ENCODE measurements around the gene NT5DC1. TPM values are rescaled to one million over a fixed set of nuclear protein-coding genes. Genes with fewer than 3 reads are reported as not detected.
"Not testable (repeated sequence)": the region's sequence is repeated elsewhere in the genome, so short reads cannot be mapped to it uniquely, and the experiment has no call there.

Gene NT5DC1
- total RNA-seq, 1 donor from 2014 or later = 44.1 TPM

GRCh38 chr6:116284984-116285383 is 184.3 kb downstream of the NT5DC1 start:
- H3K27ac Mint-ChIP-seq; H3K36me3 Mint-ChIP-seq (ENCODE audit: low read depth); DNase-seq (ENCODE audit: low spot score); H3K9me3 Mint-ChIP-seq; H3K4me3 Mint-ChIP-seq (ENCODE audit: low read depth); H3K27me3 Mint-ChIP-seq (ENCODE audit: low read depth): not testable (repeated sequence)
- intact Hi-C loops (cut with micrococcal nuclease) = loop anchor here (5.0 kb wide), 4 partner anchors 87 to 382 kb away; partner anchors contain the start of genes DSE and ZUP1
- H3K4me1 Mint-ChIP-seq (ENCODE audit: low read depth) = peaks cover 14% of the 10 kb centered on the region

GRCh38 chr6:116286773-116287358 is 186.2 kb downstream of the NT5DC1 start:
- intact Hi-C loops (cut with micrococcal nuclease) = loop anchor here (1.0 to 5.0 kb wide), 2 partner anchors 85 to 245 kb away; partner anchors contain the start of gene DSE
- no peaks in the 10 kb centered on the region for H3K4me1 Mint-ChIP-seq (ENCODE audit: low read depth)

GRCh38 chr6:116287689-116288282 is 187.1 kb downstream of the NT5DC1 start:
- Mint-ChIP-seq H3K9me3 (no peaks in the 10 kb centered on the region), H3K27ac (no peak overlapping the region), H3K4me1 (ENCODE audit: low read depth) (no peaks in the 10 kb centered on the region), H3K27me3 (ENCODE audit: low read depth) (no peaks in the 10 kb centered on the region), H3K36me3 (ENCODE audit: low read depth) (no peaks in the 10 kb centered on the region), H3K4me3 (ENCODE audit: low read depth) (no peak overlapping the region)
- intact Hi-C loops (cut with micrococcal nuclease) = loop anchor here (1.0 to 5.0 kb wide), 2 partner anchors 85 to 245 kb away; partner anchors contain the start of gene DSE
- DNase-seq (ENCODE audit: low spot score) = no peak

More at GRCh38 chr6:116286773-116287358, 186.2 kb downstream of the NT5DC1 start:
- H3K9me3 Mint-ChIP-seq = no peaks in the 10 kb centered on the region
- H3K27ac Mint-ChIP-seq = no peak overlapping the region
- no peaks in the 10 kb centered on the region for H3K36me3 Mint-ChIP-seq (ENCODE audit: low read depth)
- DNase-seq (ENCODE audit: low spot score) = no peak
- H3K4me3 Mint-ChIP-seq (ENCODE audit: low read depth) = no peak overlapping the region
- H3K27me3 Mint-ChIP-seq (ENCODE audit: low read depth) = peaks cover 3% of the 10 kb centered on the region

DNA sequence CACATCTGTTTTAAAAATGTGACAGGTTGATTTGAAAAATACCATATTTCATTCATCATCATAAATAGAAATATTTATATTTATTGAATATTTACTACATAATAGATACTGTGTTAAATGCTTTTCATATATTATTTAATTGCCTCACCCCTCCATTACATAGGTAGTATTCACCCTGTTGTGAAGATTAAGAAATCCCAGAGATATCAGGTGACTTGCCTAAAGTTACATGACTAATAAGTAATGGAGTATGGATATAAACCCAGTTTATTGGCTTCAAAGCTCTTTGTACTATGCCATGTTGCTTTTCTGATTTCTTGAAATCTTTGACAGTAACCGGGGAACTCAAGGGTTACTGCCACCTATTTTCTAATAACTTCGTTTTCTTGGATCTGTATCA is 189.2 kb downstream of the NT5DC1 start:
- H3K9me3 Mint-ChIP-seq = no peaks in the 10 kb centered on the region
- intact Hi-C loops (cut with micrococcal nuclease) = loop anchor here (5.0 kb wide), 1 partner anchor 82 kb away; the partner anchor contains the start of gene DSE
- H3K27ac Mint-ChIP-seq = no peak overlapping the region

DNA sequence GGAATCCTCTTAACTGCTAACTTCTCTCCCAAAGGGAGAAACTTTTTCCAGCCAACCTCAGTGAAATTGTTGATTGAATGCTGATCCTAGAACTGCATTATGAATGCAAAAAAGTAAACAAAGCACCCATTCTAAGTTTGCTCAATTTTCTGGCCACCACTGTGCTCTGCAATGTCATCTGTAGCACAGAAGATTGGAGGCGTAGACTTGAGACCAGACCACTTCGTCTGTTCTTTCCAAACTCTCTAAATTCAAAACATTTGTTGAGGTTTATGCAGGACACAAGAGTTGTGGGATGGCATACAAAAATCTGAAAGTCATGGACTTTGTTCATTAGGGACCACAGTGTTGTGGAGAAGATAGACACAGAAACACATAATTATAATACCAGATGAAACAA is 190.1 kb downstream of the NT5DC1 start:
- DNase-seq (ENCODE audit: low spot score) = no peak
- H3K4me3 Mint-ChIP-seq (ENCODE audit: low read depth) = no peak overlapping the region
- H3K9me3 Mint-ChIP-seq = no peaks in the 10 kb centered on the region
- intact Hi-C loops (cut with micrococcal nuclease) = no loop called here
- no peaks in the 10 kb centered on the region for H3K36me3 Mint-ChIP-seq (ENCODE audit: low read depth)
- no peak overlapping the region for H3K27ac Mint-ChIP-seq
- peaks cover 6% of the 10 kb centered on the region for H3K27me3 Mint-ChIP-seq (ENCODE audit: low read depth)
- no peaks in the 10 kb centered on the region for H3K4me1 Mint-ChIP-seq (ENCODE audit: low read depth)

More for the DNA sequence above, 189.2 kb downstream of the NT5DC1 start:
- no peak overlapping the region for H3K4me3 Mint-ChIP-seq (ENCODE audit: low read depth)
- DNase-seq (ENCODE audit: low spot score) = no peak
- no peaks in the 10 kb centered on the region for H3K4me1 Mint-ChIP-seq (ENCODE audit: low read depth)
- peaks cover 4% of the 10 kb centered on the region for H3K27me3 Mint-ChIP-seq (ENCODE audit: low read depth)
- H3K36me3 Mint-ChIP-seq (ENCODE audit: low read depth) = no peaks in the 10 kb centered on the region

GRCh38 chr6:116291701-116292396 is 191.2 kb downstream of the NT5DC1 start:
- Mint-ChIP-seq H3K4me3 (ENCODE audit: low read depth) (no peak overlapping the region), H3K27ac (no peak overlapping the region), H3K36me3 (ENCODE audit: low read depth) (no peaks in the 10 kb centered on the region), H3K27me3 (ENCODE audit: low read depth) (peaks cover 10% of the 10 kb centered on the region), H3K9me3 (no peaks in the 10 kb centered on the region), H3K4me1 (ENCODE audit: low read depth) (no peaks in the 10 kb centered on the region)
- DNase-seq (ENCODE audit: low spot score) = no peak
- intact Hi-C loops (cut with micrococcal nuclease) = no loop called here

- DNase-seq (ENCODE audit: low spot score) = no peak
- Mint-ChIP-seq H3K27me3 (ENCODE audit: low read depth) (peaks cover 13% of the 10 kb centered on the region), H3K4me1 (ENCODE audit: low read depth) (no peaks in the 10 kb centered on the region), H3K27ac (no peak overlapping the region), H3K36me3 (ENCODE audit: low read depth) (no peaks in the 10 kb centered on the region), H3K9me3 (no peaks in the 10 kb centered on the region), H3K4me3 (ENCODE audit: low read depth) (no peak overlapping the region)
- intact Hi-C loops (cut with micrococcal nuclease) = no loop called here
Observed at GRCh38 chr6:116292553-116292952, 191.9 kb downstream of the NT5DC1 start.

- H3K36me3 Mint-ChIP-seq (ENCODE audit: low read depth) = no peaks in the 10 kb centered on the region
Observed at GRCh38 chr6:116298273-116298672, 197.6 kb downstream of the NT5DC1 start.

DNA sequence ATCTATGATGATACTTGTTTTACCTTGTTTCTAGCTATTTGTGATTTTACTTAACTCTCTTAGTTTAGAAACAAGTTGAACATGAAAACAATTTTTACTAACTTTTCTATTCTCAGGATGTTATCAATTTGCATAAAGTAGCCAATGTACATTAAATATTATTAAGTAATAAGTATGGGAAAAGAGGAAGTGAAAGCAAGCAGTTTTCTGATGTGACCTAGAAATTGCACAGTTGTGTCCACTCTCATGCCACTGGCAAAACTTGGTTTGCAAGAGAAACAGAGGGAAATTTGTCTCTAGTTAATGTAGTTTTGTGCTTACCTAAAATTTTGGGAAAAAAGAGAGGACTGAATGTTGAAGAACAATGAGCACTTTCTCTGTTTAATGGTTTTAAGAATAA is 198.3 kb downstream of the NT5DC1 start:
- Mint-ChIP-seq H3K27me3 (ENCODE audit: low read depth) (peaks cover 13% of the 10 kb centered on the region), H3K4me3 (ENCODE audit: low read depth) (no peak overlapping the region), H3K4me1 (ENCODE audit: low read depth) (no peaks in the 10 kb centered on the region), H3K36me3 (ENCODE audit: low read depth) (no peaks in the 10 kb centered on the region), H3K9me3 (peaks cover 4% of the 10 kb centered on the region), H3K27ac (no peak overlapping the region)
- DNase-seq (ENCODE audit: low spot score) = no peak
- intact Hi-C loops (cut with micrococcal nuclease) = no loop called here

More at GRCh38 chr6:116298273-116298672, 197.6 kb downstream of the NT5DC1 start:
- Mint-ChIP-seq H3K27me3 (ENCODE audit: low read depth) (peaks cover 13% of the 10 kb centered on the region), H3K4me1 (ENCODE audit: low read depth) (no peaks in the 10 kb centered on the region), H3K4me3 (ENCODE audit: low read depth) (no peak overlapping the region), H3K9me3 (peaks cover 4% of the 10 kb centered on the region), H3K27ac (no peak overlapping the region)
- DNase-seq (ENCODE audit: low spot score) = no peak
- intact Hi-C loops (cut with micrococcal nuclease) = no loop called here

Other genes starting within 250 kb of the NT5DC1 start
- 0.02 and 0.05 TPM in 2 replicates for gene FRK, start 40.0 kb upstream of the NT5DC1 start, total RNA-seq
- not detected in 2 replicates for gene COL10A1, start 25.3 kb downstream of the NT5DC1 start, total RNA-seq
- 17.5 and 18.0 TPM in 2 replicates for gene TSPYL4, start 153.2 kb downstream of the NT5DC1 start, total RNA-seq
- gene TSPYL1, start 179.1 kb downstream of the NT5DC1 start, total RNA-seq = 41.1 and 42.3 TPM in 2 replicates